GM12892 (cell line): Measurements from ENCODE around the gene KPNB1.

ENCODE experiments used
- POLR2A ChIP-seq: IDR thresholded peaks from 2 replicates; pipeline ENCODE4 v1.6.1; 2011; ENCODE audit warnings: low read depth, low read length, control low read depth
- TAF1 ChIP-seq: IDR thresholded peaks from 2 replicates; pipeline ENCODE4 v1.6.1; 2011; ENCODE audit warnings: low read depth, mild to moderate bottlenecking, control low read depth, low read length, borderline replicate concordance

- no peak for TF ChIP-seq TAF1
- TF ChIP-seq POLR2A = no peak
These were observed 36.5 kb downstream of the KPNB1 start for GRCh38 chr17:47686276-47686635.
